Astrocyte (in vitro differentiated cells and primary cell): ENCODE results near the gene PPP2R5C. TPM values are rescaled to one million over a fixed set of nuclear protein-coding genes. Genes with fewer than 3 reads are reported as not detected.

Experiments used
- DNase-seq: peaks from one replicate; pipeline ENCODE4 v3.0.0-alpha.2; 2010; ENCODE audit warnings: low read depth
- FAIRE-seq: peaks from 2 replicates; lab custom pipeline; 2011; peaks lifted over from hg19 to GRCh38; lab: Jason Lieb, UNC
- H2AFZ ChIP-seq: 2 replicates; pipeline ENCODE4 v1.6.0; 2012; ENCODE audit warnings: low read depth, low read length, inconsistent platforms
- H3K27ac ChIP-seq: 2 replicates; pipeline ENCODE4 v1.5.1; 2011; ENCODE audit warnings: low read depth, low read length, inconsistent platforms
- H3K27me3 ChIP-seq: 2 replicates; pipeline ENCODE4 v1.6.0; 2011; ENCODE audit warnings: low read length, inconsistent platforms; ENCODE audit not compliant: insufficient read depth
- H3K36me3 ChIP-seq: 2 replicates; pipeline ENCODE4 v1.5.1; 2011; ENCODE audit warnings: low read length, inconsistent platforms; ENCODE audit not compliant: insufficient read depth
- H3K4me1 ChIP-seq: 2 replicates; pipeline ENCODE4 v1.5.1; 2011; ENCODE audit warnings: low read length, inconsistent platforms; ENCODE audit not compliant: insufficient read depth
- H3K4me2 ChIP-seq: 2 replicates; pipeline ENCODE4 v1.6.0; 2012; ENCODE audit warnings: low read length, inconsistent platforms
- H3K4me3 ChIP-seq: 2 replicates; pipeline ENCODE4 v1.5.1; 2011; ENCODE audit warnings: low read depth, mild to moderate bottlenecking, low read length, inconsistent platforms; ENCODE audit not compliant: insufficient read depth
- H3K79me2 ChIP-seq: 2 replicates; pipeline ENCODE4 v1.6.0; 2012; ENCODE audit warnings: mild to moderate bottlenecking, low read length, inconsistent platforms; ENCODE audit not compliant: insufficient read depth
- H3K9ac ChIP-seq: 2 replicates; pipeline ENCODE4 v1.6.0; 2012; ENCODE audit warnings: mild to moderate bottlenecking, low read length, inconsistent platforms
- H3K9me3 ChIP-seq: 2 replicates; pipeline ENCODE4 v1.5.1; 2012; ENCODE audit warnings: low read depth, mild to moderate bottlenecking, low read length, inconsistent platforms; ENCODE audit not compliant: insufficient read depth
- H4K20me1 ChIP-seq: 2 replicates; pipeline ENCODE4 v1.6.0; 2012; ENCODE audit warnings: low read length, inconsistent platforms; ENCODE audit not compliant: insufficient read depth
- H3K27ac Mint-ChIP-seq: one replicate; pipeline ENCODE4 v1.8.0; 2021; ENCODE audit warnings: mild to moderate bottlenecking, mixed read lengths; ENCODE audit not compliant: unreplicated experiment
- H3K27me3 Mint-ChIP-seq: one replicate; pipeline ENCODE4 v1.8.0; 2021; ENCODE audit warnings: low read depth, mixed read lengths; ENCODE audit not compliant: unreplicated experiment
- H3K36me3 Mint-ChIP-seq: one replicate; pipeline ENCODE4 v1.8.0; 2021; ENCODE audit warnings: low read depth, mixed read lengths; ENCODE audit not compliant: unreplicated experiment
- H3K4me1 Mint-ChIP-seq: one replicate; pipeline ENCODE4 v1.8.0; 2021; ENCODE audit warnings: low read depth, mixed read lengths; ENCODE audit not compliant: unreplicated experiment
- H3K4me3 Mint-ChIP-seq: one replicate; pipeline ENCODE4 v1.8.0; 2021; ENCODE audit warnings: mild to moderate bottlenecking, moderate library complexity, mixed read lengths; ENCODE audit not compliant: unreplicated experiment
- H3K9me3 Mint-ChIP-seq: one replicate; pipeline ENCODE4 v1.8.0; 2021; ENCODE audit warnings: mild to moderate bottlenecking, mixed read lengths; ENCODE audit not compliant: unreplicated experiment
- EZH2 ChIP-seq: IDR thresholded peaks from 2 replicates; pipeline ENCODE4 v1.6.1; 2012; ENCODE audit warnings: mild to moderate bottlenecking, low read length, inconsistent platforms; ENCODE audit not compliant: insufficient read depth
- total RNA-seq: library from RNA; stranded (reverse); gene quantifications from 2 replicates; pipeline ENCODE4 v1.2.1, GENCODE V29; 2021
- TF ChIP-seq, protein P1 (sequence below): IDR thresholded peaks from 2 replicates; pipeline ENCODE4 v1.5.1; 2011; ENCODE audit warnings: low read depth, mild to moderate bottlenecking, inconsistent platforms, low read length, moderate library complexity; ENCODE audit not compliant: insufficient read depth

The PPP2R5C gene
- total RNA-seq, 1 donor from 2014 or later: 102 TPM

DNA sequence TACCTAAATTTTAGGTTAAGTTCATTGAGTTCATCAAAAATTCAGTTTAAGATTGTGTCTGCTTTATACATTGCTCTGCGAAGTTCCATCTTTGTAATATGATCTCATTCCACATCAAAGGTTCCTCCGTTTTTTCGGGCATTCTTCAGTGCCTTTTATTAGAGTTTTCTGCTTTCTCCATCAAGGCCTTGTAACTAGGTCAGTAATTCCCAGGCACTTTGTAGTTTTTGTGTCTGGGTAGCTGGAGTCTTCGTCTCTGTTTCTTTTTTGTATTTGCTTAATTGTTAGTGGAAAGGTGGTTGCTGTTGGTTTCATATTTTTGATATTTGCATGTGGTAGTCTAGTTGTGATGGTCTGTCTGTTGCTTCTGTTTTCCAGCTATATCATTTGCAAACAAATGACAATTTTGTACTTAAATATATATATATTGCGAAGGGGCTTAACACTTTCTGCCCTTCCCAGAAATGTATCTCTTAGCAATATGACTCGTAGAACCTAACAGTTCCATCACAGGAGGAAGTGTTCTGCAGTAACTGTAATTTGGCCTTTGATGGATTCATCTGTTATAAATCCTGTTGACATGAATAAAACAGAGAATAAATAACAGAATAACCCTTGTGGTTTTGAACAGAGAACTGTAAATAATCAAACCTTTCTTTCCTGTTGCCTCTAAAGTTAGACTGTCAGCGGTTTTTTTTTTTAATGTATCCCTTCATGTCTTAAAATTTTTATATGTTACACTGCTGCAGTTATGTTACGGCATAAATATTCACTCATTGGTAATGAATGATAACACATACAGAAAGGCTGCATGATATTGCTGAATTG, 114.4 kb downstream of the PPP2R5C start:
- Histone ChIP-seq H3K9me3 (no peaks in the 10 kb centered on the region), H3K4me2 (peak overlapping the region; percentile 30), H3K79me2 (peaks cover 82% of the 10 kb centered on the region), H3K27ac (no peak overlapping the region), H3K4me1 (peaks cover 11% of the 10 kb centered on the region), H4K20me1 (peaks cover 88% of the 10 kb centered on the region), H3K4me3 (no peak overlapping the region), H3K9ac (no peak overlapping the region), H3K27me3 (no peaks in the 10 kb centered on the region), H2AFZ (no peak overlapping the region), H3K36me3 (no peaks in the 10 kb centered on the region)
- no peak for TF ChIP-seq EZH2
- TF ChIP-seq, protein P1, sequence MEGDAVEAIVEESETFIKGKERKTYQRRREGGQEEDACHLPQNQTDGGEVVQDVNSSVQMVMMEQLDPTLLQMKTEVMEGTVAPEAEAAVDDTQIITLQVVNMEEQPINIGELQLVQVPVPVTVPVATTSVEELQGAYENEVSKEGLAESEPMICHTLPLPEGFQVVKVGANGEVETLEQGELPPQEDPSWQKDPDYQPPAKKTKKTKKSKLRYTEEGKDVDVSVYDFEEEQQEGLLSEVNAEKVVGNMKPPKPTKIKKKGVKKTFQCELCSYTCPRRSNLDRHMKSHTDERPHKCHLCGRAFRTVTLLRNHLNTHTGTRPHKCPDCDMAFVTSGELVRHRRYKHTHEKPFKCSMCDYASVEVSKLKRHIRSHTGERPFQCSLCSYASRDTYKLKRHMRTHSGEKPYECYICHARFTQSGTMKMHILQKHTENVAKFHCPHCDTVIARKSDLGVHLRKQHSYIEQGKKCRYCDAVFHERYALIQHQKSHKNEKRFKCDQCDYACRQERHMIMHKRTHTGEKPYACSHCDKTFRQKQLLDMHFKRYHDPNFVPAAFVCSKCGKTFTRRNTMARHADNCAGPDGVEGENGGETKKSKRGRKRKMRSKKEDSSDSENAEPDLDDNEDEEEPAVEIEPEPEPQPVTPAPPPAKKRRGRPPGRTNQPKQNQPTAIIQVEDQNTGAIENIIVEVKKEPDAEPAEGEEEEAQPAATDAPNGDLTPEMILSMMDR: no peak
- Mint-ChIP-seq H3K4me1 (peaks cover 31% of the 10 kb centered on the region), H3K9me3 (no peaks in the 10 kb centered on the region), H3K27ac (peak overlapping the region; percentile 50), H3K4me3 (no peak overlapping the region), H3K27me3 (no peaks in the 10 kb centered on the region), H3K36me3 (peaks cover 2% of the 10 kb centered on the region)
- DNase-seq: no peak
- no peak for FAIRE-seq

DNA sequence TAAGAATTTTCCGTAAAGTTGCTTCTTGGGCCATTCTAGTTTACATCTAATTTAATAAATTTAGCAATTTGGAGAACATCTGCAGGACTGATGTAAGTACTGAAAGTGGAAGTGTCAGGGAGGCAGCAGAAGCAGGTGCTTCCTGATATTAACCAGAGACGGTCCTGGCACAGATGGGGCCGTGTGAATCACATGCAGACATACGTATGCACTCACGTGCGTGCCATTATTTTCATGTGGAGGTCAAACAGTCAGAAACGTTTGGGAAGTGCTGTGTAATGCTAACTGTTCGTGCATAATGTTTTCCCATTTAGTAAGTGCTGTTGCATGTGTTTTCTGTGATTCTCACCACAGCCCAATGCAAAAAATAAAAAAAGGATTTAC, 115.0 kb downstream of the PPP2R5C start:
- Histone ChIP-seq H3K36me3 (no peaks in the 10 kb centered on the region), H3K4me3 (no peak overlapping the region), H3K27ac (no peak overlapping the region), H3K4me2 (no peak overlapping the region), H3K27me3 (no peaks in the 10 kb centered on the region), H4K20me1 (peaks cover 84% of the 10 kb centered on the region), H3K4me1 (peaks cover 11% of the 10 kb centered on the region), H3K9ac (no peak overlapping the region), H3K9me3 (no peaks in the 10 kb centered on the region), H2AFZ (no peak overlapping the region), H3K79me2 (peaks cover 84% of the 10 kb centered on the region)
- peaks cover 2% of the 10 kb centered on the region for H3K36me3 Mint-ChIP-seq
- H3K27ac Mint-ChIP-seq: no peak overlapping the region
- DNase-seq (no peak), FAIRE-seq (no peak)
- TF ChIP-seq, protein P1: no peak
- no peak for TF ChIP-seq EZH2
- no peaks in the 10 kb centered on the region for H3K9me3 Mint-ChIP-seq
- no peaks in the 10 kb centered on the region for H3K27me3 Mint-ChIP-seq
- no peak overlapping the region for H3K4me3 Mint-ChIP-seq
- H3K4me1 Mint-ChIP-seq: peaks cover 31% of the 10 kb centered on the region

DNA sequence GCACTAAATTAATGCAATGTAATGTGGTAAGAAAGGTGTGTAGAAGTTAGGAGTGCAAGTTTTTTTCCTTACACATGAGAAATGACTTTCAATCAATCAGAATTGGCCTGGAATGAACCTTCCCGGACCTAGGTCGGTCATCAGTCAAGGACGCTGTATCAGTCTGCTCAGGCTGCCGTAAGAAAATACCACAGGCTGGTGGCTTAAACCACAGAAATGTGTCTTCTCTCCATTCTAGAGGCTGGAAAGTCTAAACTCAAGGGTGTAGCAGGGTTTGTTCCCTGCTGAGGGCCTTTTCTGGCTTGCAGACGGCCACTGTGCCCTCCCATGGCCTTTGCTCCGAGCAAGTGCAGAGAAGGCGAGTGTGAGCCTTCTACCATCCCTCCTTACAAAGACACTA, 116.3 kb downstream of the PPP2R5C start:
- H3K27me3 Mint-ChIP-seq: no peaks in the 10 kb centered on the region
- Histone ChIP-seq H3K4me3 (no peak overlapping the region), H3K27me3 (no peaks in the 10 kb centered on the region), H3K4me1 (peaks cover 11% of the 10 kb centered on the region), H3K4me2 (no peak overlapping the region), H3K36me3 (no peaks in the 10 kb centered on the region), H3K27ac (no peak overlapping the region), H4K20me1 (peaks cover 74% of the 10 kb centered on the region), H3K9me3 (no peaks in the 10 kb centered on the region), H3K9ac (no peak overlapping the region), H2AFZ (no peak overlapping the region), H3K79me2 (peaks cover 78% of the 10 kb centered on the region)
- H3K9me3 Mint-ChIP-seq: no peaks in the 10 kb centered on the region
- TF ChIP-seq, protein P1: no peak
- peaks cover 8% of the 10 kb centered on the region for H3K36me3 Mint-ChIP-seq
- DNase-seq: peak; percentile 41
- peak overlapping the region; percentile 58 for H3K4me3 Mint-ChIP-seq
- no peak for FAIRE-seq
- peaks cover 31% of the 10 kb centered on the region for H3K4me1 Mint-ChIP-seq
- peak overlapping the region; percentile 59 for H3K27ac Mint-ChIP-seq
